Amygdala (tissue), 56 donors: ENCODE data around the gene TANC1.
"Not testable (repeated sequence)": the region's sequence is repeated elsewhere in the genome, so short reads cannot be mapped to it uniquely, and the experiment has no call there.

ENCODE experiments used
- DNase-seq, 56 donors: peaks; one replicate each; lab custom pipeline; 2025; lab: John Stamatoyannopoulos, UW

TANC1 gene

GRCh38 chr2:159082119-159082518 lies 113.7 kb downstream of the TANC1 start:
- DNase-seq: no peak

GRCh38 chr2:159084384-159085370 lies 116.2 kb downstream of the TANC1 start:
- DNase-seq: no peak

- DNase-seq: peak in 8 of 56 donors; percentile 6 to 53 (median 12)
These were observed 117.9 kb downstream of the TANC1 start for GRCh38 chr2:159086342-159086741.

- DNase-seq: no peak
These were observed 118.4 kb downstream of the TANC1 start for GRCh38 chr2:159086826-159087225.

- DNase-seq: no peak
These were observed 120.5 kb downstream of the TANC1 start for GRCh38 chr2:159088906-159089305.

GRCh38 chr2:159089543-159089942 lies 121.1 kb downstream of the TANC1 start:
- DNase-seq: peak in 2 of 56 donors; percentile 13 to 19

GRCh38 chr2:159090514-159091201 lies 122.2 kb downstream of the TANC1 start:
- no peak for DNase-seq

GRCh38 chr2:159091381-159091780 lies 122.9 kb downstream of the TANC1 start:
- no peak for DNase-seq

- no peak for DNase-seq
These were observed 123.5 kb downstream of the TANC1 start for GRCh38 chr2:159091976-159092375.

GRCh38 chr2:159093497-159093896 lies 125.1 kb downstream of the TANC1 start:
- DNase-seq: no peak

- peak in 3 of 56 donors; percentile 9 to 19 (median 12) for DNase-seq
These were observed 125.8 kb downstream of the TANC1 start for GRCh38 chr2:159094173-159094737.

GRCh38 chr2:159095813-159096212 lies 127.4 kb downstream of the TANC1 start:
- DNase-seq: no peak

GRCh38 chr2:159096302-159096855 lies 127.9 kb downstream of the TANC1 start:
- DNase-seq: not testable (repeated sequence)

GRCh38 chr2:159096901-159097300 lies 128.5 kb downstream of the TANC1 start:
- DNase-seq: no peak

GRCh38 chr2:159098361-159098760 lies 129.9 kb downstream of the TANC1 start:
- no peak for DNase-seq

- DNase-seq: no peak
These were observed 130.5 kb downstream of the TANC1 start for GRCh38 chr2:159098921-159099411.

- DNase-seq: peak in 14 of 56 donors; percentile 5 to 48 (median 16)
These were observed 133.5 kb downstream of the TANC1 start for GRCh38 chr2:159101755-159102489.

- DNase-seq: no peak
These were observed 135.0 kb downstream of the TANC1 start for GRCh38 chr2:159103411-159103810.

GRCh38 chr2:159106109-159106508 lies 137.7 kb downstream of the TANC1 start:
- no peak for DNase-seq
